Adrenal gland (tissue), 5 donors: ENCODE measurements around the gene AVPR1B.

Experiments
- POLR2A ChIP-seq, 2 donors: fragments of 450-650 bp; IDR thresholded peaks; one replicate each; pipeline ENCODE4 v1.6.1; 2017; ENCODE audit warnings: antibody characterized with exemption in 2 of 2, mild to moderate bottlenecking in 2 of 2, moderate library complexity in 1 of 2
- TF ChIP-seq, protein P1 (sequence below), 6 experiments: fragments of 450-650 bp in 4 of 6; fragments of 200-600 bp in 2 of 6; sonication (generic) in 1 of 6; IDR thresholded peaks; 1 replicate in 5 of 6; 2 replicates in 1 of 6; pipeline versions ENCODE4 v1.5.1 to v1.8.0; 2016 to 2021; ENCODE audit warnings: antibody characterized with exemption in 6 of 6, mild to moderate bottlenecking in 2 of 6, moderate library complexity in 1 of 6
- donor health status: DM: no; HTN: no; CAD: no.

DNA sequence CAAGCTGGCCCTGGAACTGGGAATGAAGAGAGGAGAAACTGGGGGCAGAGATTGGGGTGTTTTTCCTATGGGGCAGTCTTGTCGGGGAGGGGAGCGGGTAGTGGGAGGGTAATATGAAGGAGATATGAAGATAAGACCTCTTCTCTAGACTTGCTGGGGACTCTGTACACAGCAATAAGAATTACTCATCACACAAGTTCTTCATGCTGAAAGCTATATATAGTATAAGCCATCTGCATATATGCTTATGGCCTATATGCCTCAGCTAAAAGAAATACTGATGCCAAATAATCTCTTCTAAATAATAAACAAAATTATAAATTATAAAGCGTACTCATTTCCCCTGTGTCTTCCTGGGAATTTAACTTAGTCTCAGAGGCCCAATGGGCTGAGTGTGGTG is 56.3 kb downstream of the AVPR1B start:
- TF ChIP-seq, protein P1, sequence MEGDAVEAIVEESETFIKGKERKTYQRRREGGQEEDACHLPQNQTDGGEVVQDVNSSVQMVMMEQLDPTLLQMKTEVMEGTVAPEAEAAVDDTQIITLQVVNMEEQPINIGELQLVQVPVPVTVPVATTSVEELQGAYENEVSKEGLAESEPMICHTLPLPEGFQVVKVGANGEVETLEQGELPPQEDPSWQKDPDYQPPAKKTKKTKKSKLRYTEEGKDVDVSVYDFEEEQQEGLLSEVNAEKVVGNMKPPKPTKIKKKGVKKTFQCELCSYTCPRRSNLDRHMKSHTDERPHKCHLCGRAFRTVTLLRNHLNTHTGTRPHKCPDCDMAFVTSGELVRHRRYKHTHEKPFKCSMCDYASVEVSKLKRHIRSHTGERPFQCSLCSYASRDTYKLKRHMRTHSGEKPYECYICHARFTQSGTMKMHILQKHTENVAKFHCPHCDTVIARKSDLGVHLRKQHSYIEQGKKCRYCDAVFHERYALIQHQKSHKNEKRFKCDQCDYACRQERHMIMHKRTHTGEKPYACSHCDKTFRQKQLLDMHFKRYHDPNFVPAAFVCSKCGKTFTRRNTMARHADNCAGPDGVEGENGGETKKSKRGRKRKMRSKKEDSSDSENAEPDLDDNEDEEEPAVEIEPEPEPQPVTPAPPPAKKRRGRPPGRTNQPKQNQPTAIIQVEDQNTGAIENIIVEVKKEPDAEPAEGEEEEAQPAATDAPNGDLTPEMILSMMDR (IDR thresholded peaks at IDR 0.05), result no peak
- no peak for TF ChIP-seq POLR2A (IDR thresholded peaks at IDR 0.05)
